Esophagus squamous epithelium (tissue), 5 donors: Measurements from ENCODE around the gene CDO1. TPM values are rescaled to one million over a fixed set of nuclear protein-coding genes. Genes with fewer than 3 reads are reported as not detected.

Experiments used
- DNase-seq: peaks from one replicate; lab custom pipeline; 2025; lab: John Stamatoyannopoulos, UW
- H3K27ac ChIP-seq, 4 donors: fragments of 200-600 bp; sonication (generic); one replicate each; pipeline ENCODE4 v1.5.1; 2016 to 2019; ENCODE audit warnings: mild to moderate bottlenecking in 1 of 4
- H3K27me3 ChIP-seq, 4 donors: fragments of 200-600 bp; sonication (generic); 1 replicate in 3 of 4; 2 replicates in 1 of 4; pipeline versions ENCODE4 v1.5.1 to v1.6.0; 2017 to 2021; ENCODE audit warnings: antibody characterized with exemption in 1 of 4
- H3K36me3 ChIP-seq, 3 donors: fragments of 200-600 bp; sonication (generic); one replicate each; pipeline ENCODE4 v1.5.1; 2016 to 2019
- H3K4me1 ChIP-seq, 3 donors: fragments of 200-600 bp; sonication (generic); one replicate each; pipeline ENCODE4 v1.5.1; 2017 to 2019
- H3K4me3 ChIP-seq, 4 donors: fragments of 200-600 bp; sonication (generic); 1 replicate in 3 of 4; 2 replicates in 1 of 4; pipeline ENCODE4 v1.5.1; 2016 to 2019; ENCODE audit warnings: mild to moderate bottlenecking in 2 of 4, moderate library complexity in 1 of 4
- H3K9me3 ChIP-seq, 3 donors: fragments of 200-600 bp; sonication (generic); one replicate each; pipeline ENCODE4 v1.5.1; 2016 to 2019
- CTCF ChIP-seq, 6 experiments: fragments of 450-650 bp in 4 of 6; fragments of 200-600 bp in 2 of 6; sonication (generic) in 2 of 6; IDR thresholded peaks; one replicate each; pipeline ENCODE4 v1.5.1; 2016 to 2019; ENCODE audit warnings: antibody characterized with exemption in 6 of 6, mild to moderate bottlenecking in 4 of 6, moderate library complexity in 4 of 6
- POLR2A ChIP-seq, 4 donors: fragments of 450-650 bp; IDR thresholded peaks; one replicate each; pipeline ENCODE4 v1.6.1; 2017; ENCODE audit warnings: antibody characterized with exemption in 4 of 4, mild to moderate bottlenecking in 4 of 4, moderate library complexity in 3 of 4
- WGBS, 2 donors: methylation state at CpG; one replicate each; pipeline ENCODE4 v1.1.5; 2018; 5-methylcytosine and 5-hydroxymethylcytosine counted together
- intact Hi-C: fragments of 100-400 bp; cut with DNase I; formaldehyde crosslinking; loops from one replicate; pipeline ENCODE4 v1.15.0; 2022
- total RNA-seq, 4 donors: library from RNA; depleted of rRNA; stranded (reverse); fragments of >200 nt; gene quantifications; one replicate each; pipeline ENCODE4 v1.1.0, GENCODE V29; 2016
- donor health status: DM: yes; HTN: yes; CAD: no.

The CDO1 gene
- total RNA-seq, 4 donors from 2014 or later = 0.75 to 6.7 (median 5.7) TPM; not detected in 1

- Histone ChIP-seq H3K27ac (peak overlapping the region in 1 of 4 donors; percentile 3), H3K27me3 (no peaks in the 10 kb centered on the region), H3K9me3 (no peaks in the 10 kb centered on the region), H3K4me3 (no peak overlapping the region), H3K36me3 (no peaks in the 10 kb centered on the region), H3K4me1 (peaks cover 0 to 39% (median 8%) of the 10 kb centered on the region in 3 donors)
- DNase-seq = no peak
- WGBS, 2 donors = 27 to 81% methylated on average over 1 of the region's 1 CpG
- TF ChIP-seq CTCF (IDR thresholded peaks at IDR 0.05) (no peak), POLR2A (IDR thresholded peaks at IDR 0.05) (no peak)
- intact Hi-C loops = no loop called here
Measured at GRCh38 chr5:115857057-115857479, 40.6 kb upstream of the CDO1 start.

GRCh38 chr5:115855959-115856358, 39.5 kb upstream of the CDO1 start:
- intact Hi-C loops = no loop called here
- Histone ChIP-seq H3K9me3 (no peaks in the 10 kb centered on the region), H3K36me3 (no peaks in the 10 kb centered on the region), H3K4me1 (peaks cover 0 to 43% (median 8%) of the 10 kb centered on the region in 3 donors), H3K4me3 (no peak overlapping the region), H3K27me3 (no peaks in the 10 kb centered on the region), H3K27ac (no peak overlapping the region)
- 52 to 53% methylated on average over 1 of the region's 1 CpG for WGBS, 2 donors
- no peak for TF ChIP-seq CTCF (IDR thresholded peaks at IDR 0.05)
- TF ChIP-seq POLR2A (IDR thresholded peaks at IDR 0.05) = no peak
- no peak for DNase-seq

GRCh38 chr5:115854139-115854538, 37.7 kb upstream of the CDO1 start:
- Histone ChIP-seq H3K36me3 (no peaks in the 10 kb centered on the region), H3K4me3 (no peak overlapping the region), H3K27ac (no peak overlapping the region), H3K4me1 (peaks cover 0 to 43% (median 13%) of the 10 kb centered on the region in 3 donors), H3K9me3 (no peaks in the 10 kb centered on the region), H3K27me3 (no peaks in the 10 kb centered on the region)
- DNase-seq = no peak
- 98 to 100% methylated on average over 3 of the region's 3 CpGs for WGBS, 2 donors
- no peak for TF ChIP-seq CTCF (IDR thresholded peaks at IDR 0.05)
- no peak for TF ChIP-seq POLR2A (IDR thresholded peaks at IDR 0.05)
- intact Hi-C loops = no loop called here

- WGBS, 2 donors = 58 to 60% methylated on average over 4 of the region's 4 CpGs
- intact Hi-C loops = no loop called here
Measured at GRCh38 chr5:115850744-115851416, 34.4 kb upstream of the CDO1 start.

More at GRCh38 chr5:115850744-115851416, 34.4 kb upstream of the CDO1 start:
- TF ChIP-seq CTCF (IDR thresholded peaks at IDR 0.05) (no peak), POLR2A (IDR thresholded peaks at IDR 0.05) (no peak)
- Histone ChIP-seq H3K4me3 (no peak overlapping the region), H3K4me1 (peaks cover 0 to 36% (median 5%) of the 10 kb centered on the region in 3 donors), H3K36me3 (no peaks in the 10 kb centered on the region), H3K9me3 (no peaks in the 10 kb centered on the region), H3K27ac (peak overlapping the region in 1 of 4 donors; percentile 35), H3K27me3 (no peaks in the 10 kb centered on the region)
- DNase-seq = no peak
